Transverse colon (tissue), 4 donors: ENCODE data around the gene H6PD. TPM values are rescaled to one million over a fixed set of nuclear protein-coding genes. Genes with fewer than 3 reads are reported as not detected.

ENCODE experiments used
- DNase-seq: peaks from one replicate; pipeline ENCODE4 v3.0.0-alpha.2; 2019
- H3K27ac ChIP-seq, 4 donors: fragments of 200-600 bp; sonication (generic); 2 replicates each; pipeline ENCODE4 v1.5.1; 2016 to 2018; ENCODE audit warnings: inconsistent platforms in 4 of 4
- H3K27me3 ChIP-seq: fragments of 200-600 bp; sonication (generic); 2 replicates; pipeline ENCODE4 v1.5.1; 2017; ENCODE audit warnings: inconsistent platforms
- H3K36me3 ChIP-seq, 4 donors: fragments of 200-600 bp; sonication (generic); 2 replicates each; pipeline ENCODE4 v1.5.1; 2017 to 2019; ENCODE audit warnings: inconsistent platforms in 4 of 4
- H3K4me1 ChIP-seq, 4 donors: fragments of 200-600 bp; sonication (generic); 2 replicates each; pipeline ENCODE4 v1.5.1; 2017 to 2020; ENCODE audit warnings: inconsistent platforms in 4 of 4
- H3K4me3 ChIP-seq, 4 donors: fragments of 200-600 bp; sonication (generic); 1 replicate in 1 of 4; 2 replicates in 3 of 4; pipeline versions ENCODE4 v1.5.1 to v1.6.1; 2017 to 2019; ENCODE audit warnings: inconsistent platforms in 4 of 4
- H3K9me3 ChIP-seq, 2 donors: fragments of 200-600 bp; sonication (generic); 2 replicates each; pipeline ENCODE4 v1.5.1; 2017 to 2019; ENCODE audit warnings: inconsistent platforms in 2 of 2
- CTCF ChIP-seq, 5 experiments: fragments of 200-600 bp in 3 of 5; fragments of 450-650 bp in 2 of 5; sonication (generic) in 3 of 5; IDR thresholded peaks; 1 replicate in 2 of 5; 2 replicates in 3 of 5; pipeline ENCODE4 v1.5.1; 2016 to 2017; ENCODE audit warnings: antibody characterized with exemption in 5 of 5, inconsistent platforms in 3 of 5, mild to moderate bottlenecking in 2 of 5, moderate library complexity in 1 of 5
- EP300 ChIP-seq: sonication (generic); formaldehyde crosslinking; IDR thresholded peaks from one replicate; pipeline ENCODE4 v1.6.1; 2017; ENCODE audit warnings: antibody characterized with exemption, low read depth
- POLR2A ChIP-seq: fragments of 450-650 bp; IDR thresholded peaks from one replicate; pipeline ENCODE4 v1.6.1; 2016; ENCODE audit warnings: antibody characterized with exemption, mild to moderate bottlenecking, moderate library complexity
- POLR2AphosphoS5 ChIP-seq, 3 donors: sonication (generic); formaldehyde crosslinking; IDR thresholded peaks; one replicate each; pipeline ENCODE4 v1.6.1; 2016; ENCODE audit warnings: antibody characterized with exemption in 3 of 3
- WGBS, 2 donors: methylation state at CpG; one replicate each; pipeline ENCODE4 v1.1.5; 2018; ENCODE audit warnings: low coverage in 1 of 2; 5-methylcytosine and 5-hydroxymethylcytosine counted together
- in situ Hi-C, 4 donors: fragments of 200-750 bp; cut with MboI; loops; one replicate each; pipeline versions ENCODE4 v1.15.0 to v1.15.1; 2017; ENCODE audit warnings: low sequenced_read_pairs in 3 of 4, low pct_ligation_motif_present in 1 of 4, low pct_unique_long_range_greater_than_20kb in 1 of 4
- intact Hi-C: fragments of 100-400 bp; cut with DNase I; formaldehyde crosslinking; loops from one replicate; pipeline ENCODE4 v1.15.1; 2023; ENCODE audit warnings: low total_unique reads
- total RNA-seq, 4 donors: library from RNA; depleted of rRNA; stranded (reverse); fragments of >200 nt; gene quantifications; one replicate each; pipeline ENCODE4 v1.1.0, GENCODE V29; 2016

H6PD gene
- total RNA-seq, 4 donors from 2014 or later, result 24.1 to 49.4 (median 26.7) TPM

GRCh38 chr1:9233942-9234222, 692 bp upstream of the H6PD start:
- 36 to 56% methylated on average over 1 to 3 of the region's 3 CpGs for WGBS, 2 donors
- Histone ChIP-seq H3K36me3 (no peaks in the 10 kb centered on the region), H3K9me3 (no peaks in the 10 kb centered on the region), H3K4me1 (peaks cover 15 to 36% (median 28%) of the 10 kb centered on the region in 4 donors), H3K27ac (peak overlapping the region; percentile 93 to 98 (median 96)), H3K27me3 (no peaks in the 10 kb centered on the region), H3K4me3 (peak overlapping the region in 3 of 4 donors; percentile 64 to 85 (median 71))
- in situ Hi-C loops, result no loop called here
- TF ChIP-seq CTCF (IDR thresholded peaks at IDR 0.05) (no peak), EP300 (no peak), POLR2AphosphoS5 (IDR thresholded peaks at IDR 0.05) (no peak), POLR2A (no peak)
- no peak for DNase-seq
- intact Hi-C loops, result no loop called here

- H3K36me3 ChIP-seq, result no peaks in the 10 kb centered on the region
- H3K27ac ChIP-seq, result peak overlapping the region; percentile 93 to 98 (median 96)
- in situ Hi-C loops (no loop called here), intact Hi-C loops (no loop called here)
- DNase-seq, result no peak
- peak overlapping the region; percentile 64 to 85 (median 76) for H3K4me3 ChIP-seq
- H3K27me3 ChIP-seq, result no peaks in the 10 kb centered on the region
- peak; percentile 12 for TF ChIP-seq POLR2A
- no peak for TF ChIP-seq EP300
- 1% methylated on average over 17 of the region's 28 CpGs; no CpG with 5 or more reads in 1 of the 2 donors for WGBS, 2 donors
- H3K9me3 ChIP-seq, result no peaks in the 10 kb centered on the region
- H3K4me1 ChIP-seq, result peaks cover 26 to 46% (median 37%) of the 10 kb centered on the region in 4 donors
Observed at GRCh38 chr1:9235096-9235459, 504 bp downstream of the H6PD start.

GRCh38 chr1:9235560-9235959, 986 bp downstream of the H6PD start:
- Histone ChIP-seq H3K4me1 (peaks cover 27 to 51% (median 39%) of the 10 kb centered on the region in 4 donors), H3K4me3 (peak overlapping the region in 3 of 4 donors; percentile 64 to 85 (median 71)), H3K36me3 (no peaks in the 10 kb centered on the region), H3K9me3 (no peaks in the 10 kb centered on the region), H3K27me3 (no peaks in the 10 kb centered on the region), H3K27ac (peak overlapping the region; percentile 93 to 98 (median 96))
- intact Hi-C loops, result no loop called here
- TF ChIP-seq EP300 (no peak), POLR2AphosphoS5 (IDR thresholded peaks at IDR 0.05) (no peak), POLR2A (no peak)
- in situ Hi-C loops, result no loop called here
- 80 to 82% methylated on average over 8 to 9 of the region's 10 CpGs for WGBS, 2 donors
- no peak for DNase-seq

- H3K9me3 ChIP-seq, result no peaks in the 10 kb centered on the region
- in situ Hi-C loops (no loop called here), intact Hi-C loops (no loop called here)
- no peak for DNase-seq
- no peaks in the 10 kb centered on the region for H3K36me3 ChIP-seq
- H3K4me3 ChIP-seq, result no peak overlapping the region
- peak overlapping the region; percentile 61 to 71 (median 66) for H3K27ac ChIP-seq
- TF ChIP-seq EP300 (no peak), POLR2AphosphoS5 (IDR thresholded peaks at IDR 0.05) (no peak), POLR2A (no peak), CTCF (IDR thresholded peaks at IDR 0.05) (no peak)
- WGBS, 2 donors, result 73 to 91% methylated on average over 4 to 6 of the region's 6 CpGs
- peaks cover 31 to 74% (median 53%) of the 10 kb centered on the region in 4 donors for H3K4me1 ChIP-seq
- H3K27me3 ChIP-seq, result no peaks in the 10 kb centered on the region
Observed at GRCh38 chr1:9238134-9238533, 3.6 kb downstream of the H6PD start.

- WGBS, 2 donors, result 37 to 54% methylated on average over 4 of the region's 4 CpGs
- Histone ChIP-seq H3K4me3 (no peak overlapping the region), H3K36me3 (no peaks in the 10 kb centered on the region), H3K4me1 (peaks cover 31 to 78% (median 55%) of the 10 kb centered on the region in 4 donors), H3K27me3 (no peaks in the 10 kb centered on the region), H3K9me3 (no peaks in the 10 kb centered on the region), H3K27ac (peak overlapping the region; percentile 61 to 71 (median 66))
- no peak for DNase-seq
- in situ Hi-C loops, result no loop called here
- intact Hi-C loops, result no loop called here
- no peak for TF ChIP-seq CTCF (IDR thresholded peaks at IDR 0.05)
- no peak for TF ChIP-seq POLR2A
- TF ChIP-seq POLR2AphosphoS5 (IDR thresholded peaks at IDR 0.05), result no peak
- no peak for TF ChIP-seq EP300
Observed at GRCh38 chr1:9238550-9238949, 4.0 kb downstream of the H6PD start.
